HL-60/S4 treated with retinoic acid at 250 ng/mL for 4 days and 3 days (cell line): ENCODE data around the gene MRPL4.
"Not testable (repeated sequence)": the region's sequence is repeated elsewhere in the genome, so short reads cannot be mapped to it uniquely, and the experiment has no call there.

ENCODE experiments used
- in situ Hi-C: fragments of 300-500 bp; cut with MboI; formaldehyde crosslinking; loops from 2 replicates; pipeline ENCODE4 v1.7.0; 2022; ENCODE audit warnings: low sequenced_read_pairs

The MRPL4 gene

DNA sequence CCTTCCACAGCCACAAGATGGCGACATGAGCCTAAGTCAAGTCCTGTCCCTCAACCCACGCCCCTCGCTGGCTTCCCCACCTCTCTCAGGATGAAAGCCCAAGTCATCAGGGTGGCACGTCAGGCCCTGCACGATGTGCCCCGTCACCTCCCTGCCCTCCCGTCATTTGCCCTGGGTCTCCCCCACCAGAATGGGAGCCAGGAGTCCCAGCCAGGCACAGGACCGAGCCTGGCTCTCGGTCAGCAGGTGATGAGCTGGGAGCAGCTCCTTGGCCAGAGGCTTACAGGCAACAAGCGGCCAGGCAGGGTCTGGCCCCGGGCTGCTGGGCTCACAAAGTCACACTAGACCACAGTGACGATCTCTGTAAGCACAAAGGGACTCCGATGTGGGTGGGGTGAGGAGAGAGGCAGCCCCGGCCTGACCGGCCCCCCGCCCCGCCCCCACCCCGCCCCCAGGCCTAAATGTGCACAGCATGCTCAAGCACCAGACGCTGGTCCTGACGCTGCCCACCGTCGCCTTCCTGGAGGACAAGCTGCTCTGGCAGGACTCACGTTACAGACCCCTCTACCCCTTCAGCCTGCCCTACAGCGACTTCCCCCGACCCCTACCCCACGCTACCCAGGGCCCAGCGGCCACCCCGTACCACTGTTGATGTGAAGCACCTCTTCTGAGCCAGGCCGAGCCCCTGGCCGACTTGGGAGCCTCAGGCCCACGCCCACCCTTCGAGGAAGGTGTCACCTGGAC lies 7.3 kb downstream of the MRPL4 start:
- in situ Hi-C loops, result no loop called here

DNA sequence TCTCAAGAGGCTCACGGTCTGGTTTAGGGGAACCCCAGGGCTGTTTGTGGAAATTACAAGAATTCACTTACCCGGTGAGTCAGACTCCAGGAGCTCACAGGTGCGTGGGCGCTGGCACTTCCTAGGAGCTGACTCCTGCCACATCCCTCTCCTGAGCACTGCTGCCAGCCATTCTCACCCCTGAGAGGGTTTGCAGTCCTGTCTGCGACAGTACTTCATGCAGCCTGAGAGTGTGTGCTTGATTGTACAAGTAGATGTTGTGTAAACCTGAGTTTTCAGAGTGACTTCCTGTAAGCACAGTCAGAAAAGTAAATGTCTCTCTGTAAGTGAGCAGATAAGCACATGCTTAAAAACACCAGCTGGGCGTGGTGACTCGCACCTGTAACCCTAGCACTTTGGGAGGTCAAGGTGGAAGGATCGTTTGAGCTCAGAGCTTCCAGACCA lies 8.1 kb downstream of the MRPL4 start:
- in situ Hi-C loops, result no loop called here

GRCh38 chr19:10262771-10263170 lies 10.8 kb downstream of the MRPL4 start:
- in situ Hi-C loops, result no loop called here

GRCh38 chr19:10266706-10267105 lies 14.7 kb downstream of the MRPL4 start:
- in situ Hi-C loops, result no loop called here

GRCh38 chr19:10268071-10268470 lies 16.1 kb downstream of the MRPL4 start:
- in situ Hi-C loops, result no loop called here

- in situ Hi-C loops, result loop anchor here (5.0 kb wide), 1 partner anchor 118 kb away; no protein-coding TSS in a partner anchor
Measured at GRCh38 chr19:10269333-10270179, 17.5 kb downstream of the MRPL4 start.

DNA sequence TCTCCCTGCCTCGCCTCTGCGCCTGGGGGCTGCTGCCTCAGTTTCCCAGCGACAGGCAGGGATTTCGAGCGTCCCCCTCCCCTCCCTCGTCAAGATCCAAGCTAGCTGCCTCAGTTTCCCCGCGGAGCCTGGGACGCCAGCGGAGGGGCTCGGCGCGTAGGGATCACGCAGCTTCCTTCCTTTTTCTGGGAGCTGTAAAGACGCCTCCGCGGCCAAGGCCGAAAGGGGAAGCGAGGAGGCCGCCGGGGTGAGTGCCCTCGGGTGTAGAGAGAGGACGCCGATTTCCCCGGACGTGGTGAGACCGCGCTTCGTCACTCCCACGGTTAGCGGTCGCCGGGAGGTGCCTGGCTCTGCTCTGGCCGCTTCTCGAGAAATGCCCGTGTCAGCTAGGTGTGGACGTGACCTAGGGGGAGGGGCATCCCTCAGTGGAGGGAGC lies 18.2 kb downstream of the MRPL4 start:
- in situ Hi-C loops, result loop anchor here (5.0 kb wide), 1 partner anchor 117 kb away; no protein-coding TSS in a partner anchor

GRCh38 chr19:10270616-10271394 lies 18.8 kb downstream of the MRPL4 start, which contains the start of gene ICAM1:
Gene ICAM1, plus strand, starts transcription at chr19:10271120. Its CDS starts 40 bp downstream, at chr19:10271160.
- in situ Hi-C loops, result loop anchor here (5.0 kb wide), 1 partner anchor 116 kb away; no protein-coding TSS in a partner anchor

- in situ Hi-C loops, result loop anchor here (5.0 kb wide), 1 partner anchor 116 kb away; no protein-coding TSS in a partner anchor
Measured at GRCh38 chr19:10271543-10272086, 19.6 kb downstream of the MRPL4 start.

- in situ Hi-C loops, result loop anchor here (5.0 kb wide), 1 partner anchor 113 kb away; no protein-coding TSS in a partner anchor
Measured at GRCh38 chr19:10274589-10274988, 22.6 kb downstream of the MRPL4 start.

DNA sequence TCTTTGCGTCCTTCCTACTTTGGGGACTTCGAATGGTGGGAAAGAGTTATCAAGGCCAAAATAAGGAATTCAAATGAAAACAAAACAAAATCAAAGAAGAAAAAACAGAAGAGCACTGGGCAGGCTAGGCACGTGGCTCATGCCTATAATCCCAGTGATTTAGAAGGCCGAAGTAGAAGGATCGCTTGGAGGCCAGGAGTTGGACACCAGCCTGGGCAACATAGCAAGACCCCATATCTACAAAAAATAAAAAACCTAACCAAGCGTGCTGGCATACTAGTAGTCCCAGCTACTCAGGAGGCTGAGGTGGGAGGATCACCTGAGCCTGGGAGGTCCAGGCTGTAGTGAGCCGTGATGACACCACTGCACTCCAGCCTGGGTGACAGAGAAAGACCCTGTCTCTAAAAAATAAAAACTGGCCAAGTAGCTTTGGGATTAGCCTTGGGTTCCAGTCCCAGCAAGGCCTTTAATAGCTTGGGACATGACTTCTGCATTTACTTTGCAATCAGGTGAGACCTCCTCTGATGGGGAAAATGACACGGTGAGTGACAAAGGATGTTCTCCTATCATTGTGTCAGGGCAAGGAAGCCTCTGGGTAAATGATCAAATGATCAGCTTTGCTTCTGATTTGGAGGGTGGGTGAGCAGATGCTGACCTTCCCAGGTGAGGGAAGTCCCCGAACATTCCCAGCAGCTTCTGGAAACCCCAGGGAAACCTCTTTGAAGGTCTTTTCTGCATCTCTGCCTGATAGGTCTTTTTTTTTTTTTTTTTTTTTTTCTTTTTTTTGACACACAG lies 26.0 kb downstream of the MRPL4 start:
- in situ Hi-C loops, result no loop called here

- in situ Hi-C loops, result no loop called here
Measured at GRCh38 chr19:10278935-10279334, 26.9 kb downstream of the MRPL4 start.

DNA sequence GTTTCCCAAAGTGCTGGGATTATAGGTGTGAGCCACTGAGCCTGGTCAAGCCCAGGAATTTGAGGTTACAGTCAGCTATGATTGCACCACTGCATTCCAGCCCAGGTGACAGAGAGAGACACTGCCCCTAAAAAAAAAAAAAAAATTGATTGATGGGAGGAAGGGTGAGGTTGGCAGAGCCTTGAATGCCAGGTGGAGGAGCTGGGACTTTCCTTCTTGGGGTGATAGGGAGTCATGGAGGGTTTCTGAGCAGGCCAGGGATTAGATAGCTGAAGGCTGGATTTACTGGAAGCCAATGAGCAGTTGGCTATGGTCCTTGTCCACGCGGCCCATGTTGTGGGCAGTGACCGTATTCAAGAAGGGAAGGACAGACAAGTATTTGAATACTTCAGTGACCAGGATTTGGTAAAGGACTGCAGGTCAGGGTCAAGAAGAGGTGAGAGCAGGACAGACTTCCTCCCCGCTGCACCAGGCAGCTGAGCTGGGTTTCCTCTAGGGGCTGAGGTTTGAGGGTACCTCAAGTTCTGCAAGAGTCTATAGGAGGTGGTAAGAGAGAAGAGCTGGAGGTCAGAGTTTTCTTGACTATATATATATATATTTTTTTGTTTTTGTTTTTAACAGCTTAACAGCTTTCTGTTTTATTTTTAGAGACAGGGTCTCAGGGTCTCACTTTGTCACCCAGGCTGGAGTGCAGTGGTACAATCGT lies 27.9 kb downstream of the MRPL4 start:
- in situ Hi-C loops, result no loop called here

- in situ Hi-C loops, result not testable (repeated sequence)
Measured at GRCh38 chr19:10282043-10282442, 30.0 kb downstream of the MRPL4 start.

- in situ Hi-C loops, result no loop called here
Measured at GRCh38 chr19:10283301-10284064, 31.5 kb downstream of the MRPL4 start.

- in situ Hi-C loops, result no loop called here
Measured at GRCh38 chr19:10284065-10284959, 32.3 kb downstream of the MRPL4 start.

DNA sequence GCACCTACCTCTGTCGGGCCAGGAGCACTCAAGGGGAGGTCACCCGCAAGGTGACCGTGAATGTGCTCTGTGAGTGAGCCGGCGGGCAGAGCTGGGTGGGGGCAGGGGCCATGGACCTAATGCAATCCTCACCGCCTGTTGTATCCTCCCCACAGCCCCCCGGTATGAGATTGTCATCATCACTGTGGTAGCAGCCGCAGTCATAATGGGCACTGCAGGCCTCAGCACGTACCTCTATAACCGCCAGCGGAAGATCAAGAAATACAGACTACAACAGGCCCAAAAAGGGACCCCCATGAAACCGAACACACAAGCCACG lies 32.9 kb downstream of the MRPL4 start:
- in situ Hi-C loops, result no loop called here
